Gastroesophageal sphincter (tissue), 4 donors: ENCODE measurements around the gene PCMTD2. TPM values are rescaled to one million over a fixed set of nuclear protein-coding genes. Genes with fewer than 3 reads are reported as not detected.

Experiments
- ATAC-seq: fragments of 150-250 bp; one replicate; pipeline ENCODE4 v1.9.1; 2016; ENCODE audit warnings: mild to moderate bottlenecking, moderate library complexity
- H3K27ac ChIP-seq, 4 donors: fragments of 200-600 bp; sonication (generic) in 3 of 4; 1 replicate in 3 of 4; 2 replicates in 1 of 4; pipeline ENCODE4 v1.5.1; 2016 to 2019
- H3K27me3 ChIP-seq: fragments of 200-600 bp; sonication (generic); one replicate; pipeline ENCODE4 v1.5.1; 2019
- H3K36me3 ChIP-seq, 2 donors: fragments of 200-600 bp; sonication (generic); one replicate each; pipeline ENCODE4 v1.5.1; 2019; ENCODE audit warnings: control low read depth in 1 of 2
- H3K4me1 ChIP-seq, 3 donors: fragments of 200-600 bp; sonication (generic); 1 replicate in 2 of 3; 2 replicates in 1 of 3; pipeline ENCODE4 v1.5.1; 2016 to 2019; ENCODE audit warnings: control low read depth in 2 of 3
- H3K4me3 ChIP-seq, 2 donors: fragments of 200-600 bp; sonication (generic); one replicate each; pipeline ENCODE4 v1.5.1; 2019; ENCODE audit warnings: mild to moderate bottlenecking in 1 of 2, moderate library complexity in 1 of 2
- H3K9me3 ChIP-seq, 3 donors: fragments of 200-600 bp; sonication (generic); one replicate each; pipeline ENCODE4 v1.5.1; 2017 to 2019; ENCODE audit warnings: control low read depth in 2 of 3
- EP300 ChIP-seq: sonication (generic); formaldehyde crosslinking; IDR thresholded peaks from one replicate; pipeline ENCODE4 v1.6.1; 2017; ENCODE audit warnings: antibody characterized with exemption, mild to moderate bottlenecking
- POLR2A ChIP-seq, 2 donors: fragments of 450-650 bp; IDR thresholded peaks; one replicate each; pipeline ENCODE4 v1.6.1; 2017; ENCODE audit warnings: antibody characterized with exemption in 2 of 2, mild to moderate bottlenecking in 2 of 2, moderate library complexity in 1 of 2
- POLR2AphosphoS5 ChIP-seq: sonication (generic); formaldehyde crosslinking; IDR thresholded peaks from one replicate; pipeline ENCODE4 v1.6.1; 2017; ENCODE audit warnings: antibody characterized with exemption
- WGBS, 2 donors: methylation state at CpG; one replicate each; pipeline ENCODE4 v1.1.5; 2018; ENCODE audit warnings: low coverage in 1 of 2; 5-methylcytosine and 5-hydroxymethylcytosine counted together
- total RNA-seq, 4 donors: library from RNA; depleted of rRNA; stranded (reverse); fragments of >200 nt; gene quantifications; one replicate each; pipeline ENCODE4 v1.1.0, GENCODE V29; 2016
- TF ChIP-seq, protein P1 (sequence below), 4 experiments: fragments of 200-600 bp in 2 of 4; fragments of 450-650 bp in 2 of 4; sonication (generic) in 1 of 4; IDR thresholded peaks; one replicate each; pipeline ENCODE4 v1.5.1; 2017 to 2019; ENCODE audit warnings: antibody characterized with exemption in 4 of 4, mild to moderate bottlenecking in 2 of 4, moderate library complexity in 2 of 4

The PCMTD2 gene
- total RNA-seq, 4 donors from 2014 or later: 46.0 to 70.0 (median 48.1) TPM

DNA sequence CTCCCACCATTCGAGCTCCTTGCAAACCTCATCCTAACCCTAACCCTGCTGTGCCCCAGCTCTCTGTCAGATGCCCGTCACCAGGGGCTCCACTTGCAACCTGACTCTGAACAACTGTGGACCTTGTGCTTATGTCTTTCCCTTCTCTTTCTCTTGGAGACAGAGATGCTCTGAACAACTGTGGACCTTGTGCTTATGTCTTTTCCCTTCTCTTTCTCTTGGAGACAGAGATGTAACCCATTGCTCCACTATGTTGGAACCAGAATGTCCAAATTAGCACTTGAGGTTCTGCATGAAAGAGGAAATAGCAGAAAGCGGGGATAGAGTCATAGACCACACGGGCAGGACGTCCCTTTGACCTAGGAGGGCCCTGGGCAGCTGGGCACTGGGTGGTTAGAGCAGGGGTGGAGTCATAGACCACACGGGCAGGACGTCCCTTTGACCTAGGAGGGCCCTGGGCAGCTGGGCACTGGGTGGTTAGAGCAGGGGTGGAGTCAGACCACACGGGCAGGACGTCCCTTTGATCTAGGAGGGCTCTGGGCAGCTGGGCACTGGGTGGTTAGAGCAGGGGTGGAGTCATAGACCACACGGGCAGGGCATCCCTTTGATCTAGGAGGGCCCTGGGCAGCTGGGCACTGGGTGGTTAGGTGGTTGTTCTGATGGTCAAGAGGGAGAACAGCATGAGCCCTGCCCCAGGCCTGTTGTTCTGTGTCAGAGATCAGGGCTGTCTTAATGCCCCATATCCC, 22.2 kb downstream of the PCMTD2 start:
- 79 to 86% methylated on average over 5 to 8 of the region's 10 CpGs for WGBS, 2 donors
- Histone ChIP-seq H3K9me3 (no peaks in the 10 kb centered on the region), H3K27me3 (no peaks in the 10 kb centered on the region), H3K36me3 (peaks cover 0 to 31% of the 10 kb centered on the region in 2 donors), H3K4me1 (no peaks in the 10 kb centered on the region), H3K27ac (no peak overlapping the region), H3K4me3 (no peak overlapping the region)
- no peak for TF ChIP-seq POLR2A (IDR thresholded peaks at IDR 0.05)
- no peak for TF ChIP-seq EP300
- TF ChIP-seq POLR2AphosphoS5: no peak
- TF ChIP-seq, protein P1, sequence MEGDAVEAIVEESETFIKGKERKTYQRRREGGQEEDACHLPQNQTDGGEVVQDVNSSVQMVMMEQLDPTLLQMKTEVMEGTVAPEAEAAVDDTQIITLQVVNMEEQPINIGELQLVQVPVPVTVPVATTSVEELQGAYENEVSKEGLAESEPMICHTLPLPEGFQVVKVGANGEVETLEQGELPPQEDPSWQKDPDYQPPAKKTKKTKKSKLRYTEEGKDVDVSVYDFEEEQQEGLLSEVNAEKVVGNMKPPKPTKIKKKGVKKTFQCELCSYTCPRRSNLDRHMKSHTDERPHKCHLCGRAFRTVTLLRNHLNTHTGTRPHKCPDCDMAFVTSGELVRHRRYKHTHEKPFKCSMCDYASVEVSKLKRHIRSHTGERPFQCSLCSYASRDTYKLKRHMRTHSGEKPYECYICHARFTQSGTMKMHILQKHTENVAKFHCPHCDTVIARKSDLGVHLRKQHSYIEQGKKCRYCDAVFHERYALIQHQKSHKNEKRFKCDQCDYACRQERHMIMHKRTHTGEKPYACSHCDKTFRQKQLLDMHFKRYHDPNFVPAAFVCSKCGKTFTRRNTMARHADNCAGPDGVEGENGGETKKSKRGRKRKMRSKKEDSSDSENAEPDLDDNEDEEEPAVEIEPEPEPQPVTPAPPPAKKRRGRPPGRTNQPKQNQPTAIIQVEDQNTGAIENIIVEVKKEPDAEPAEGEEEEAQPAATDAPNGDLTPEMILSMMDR (IDR thresholded peaks at IDR 0.05): no peak
- no peak for ATAC-seq

- no peak for ATAC-seq
- WGBS, 2 donors: no CpG with 5 or more reads among the region's 4 CpGs
- Histone ChIP-seq H3K9me3 (no peaks in the 10 kb centered on the region), H3K36me3 (peaks cover 0 to 25% of the 10 kb centered on the region in 2 donors), H3K27ac (no peak overlapping the region), H3K4me1 (no peaks in the 10 kb centered on the region), H3K27me3 (no peaks in the 10 kb centered on the region), H3K4me3 (no peak overlapping the region)
- no peak for TF ChIP-seq POLR2AphosphoS5
- no peak for TF ChIP-seq EP300
- TF ChIP-seq, protein P1 (IDR thresholded peaks at IDR 0.05): no peak
- no peak for TF ChIP-seq POLR2A (IDR thresholded peaks at IDR 0.05)
These were observed 22.8 kb downstream of the PCMTD2 start for GRCh38 chr20:64278317-64278681.

DNA sequence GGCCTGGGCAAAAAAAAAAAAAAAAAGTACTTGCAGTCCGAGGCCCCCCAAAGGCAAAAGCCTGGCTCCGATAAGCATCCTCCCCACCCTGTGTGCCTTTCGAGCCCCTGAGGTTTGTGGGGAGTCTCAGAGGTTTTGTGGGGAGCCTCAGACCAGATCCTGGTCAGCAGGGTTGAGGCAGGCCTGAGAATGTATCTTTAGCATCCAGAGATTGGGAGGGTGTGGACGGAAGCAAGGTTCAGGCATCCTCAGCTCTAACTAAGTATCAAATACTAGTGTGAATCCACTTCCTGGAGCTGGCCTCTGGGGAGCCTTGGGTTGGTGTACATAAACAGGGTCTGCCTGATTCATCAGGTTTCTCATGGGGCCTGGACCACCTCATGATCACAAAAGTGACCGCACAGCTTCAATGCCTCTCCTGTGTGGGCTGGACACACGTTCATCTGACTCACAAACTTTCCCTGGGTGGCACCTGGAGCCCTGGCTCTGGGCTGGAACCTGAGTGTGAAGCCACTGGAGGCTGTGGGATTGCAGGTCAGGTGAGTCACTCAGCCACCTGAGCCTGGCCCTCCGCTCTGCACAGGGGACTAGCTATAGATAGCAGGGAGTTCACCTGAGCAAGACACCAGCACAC, 24.4 kb downstream of the PCMTD2 start:
- H3K4me1 ChIP-seq: no peaks in the 10 kb centered on the region
- TF ChIP-seq POLR2A (IDR thresholded peaks at IDR 0.05) (no peak), EP300 (no peak), POLR2AphosphoS5 (no peak)
- TF ChIP-seq, protein P1 (IDR thresholded peaks at IDR 0.05): no peak

DNA sequence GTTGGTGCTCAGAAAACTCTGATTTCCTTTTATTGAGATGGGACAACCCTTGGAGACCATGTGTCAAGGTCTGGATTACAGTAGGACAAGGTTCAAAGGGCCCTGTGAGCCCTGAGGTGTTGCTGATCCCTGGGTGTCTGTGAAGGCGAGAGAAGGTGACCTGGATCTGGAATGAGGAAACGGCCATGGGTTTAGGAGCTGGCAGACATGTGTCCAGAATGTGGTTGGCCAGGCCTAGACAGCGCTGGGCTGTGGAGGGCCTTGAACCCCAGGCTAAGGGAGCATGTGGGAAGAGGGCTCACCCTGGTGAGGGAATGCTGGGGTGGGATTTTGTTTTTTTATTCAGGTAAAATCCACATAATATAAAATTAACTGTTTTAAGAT, 24.9 kb downstream of the PCMTD2 start:
- Histone ChIP-seq H3K9me3 (no peaks in the 10 kb centered on the region), H3K4me3 (no peak overlapping the region), H3K36me3 (peaks cover 0 to 11% of the 10 kb centered on the region in 2 donors), H3K27me3 (no peaks in the 10 kb centered on the region), H3K27ac (no peak overlapping the region), H3K4me1 (no peaks in the 10 kb centered on the region)
- TF ChIP-seq POLR2A (IDR thresholded peaks at IDR 0.05) (no peak), POLR2AphosphoS5 (no peak), EP300 (no peak)
- TF ChIP-seq, protein P1 (IDR thresholded peaks at IDR 0.05): no peak
- 88 to 89% methylated on average over 3 of the region's 3 CpGs for WGBS, 2 donors
- ATAC-seq: no peak

More for the DNA sequence above, 24.4 kb downstream of the PCMTD2 start:
- H3K4me3 ChIP-seq: no peak overlapping the region
- no peak for ATAC-seq
- no peaks in the 10 kb centered on the region for H3K27me3 ChIP-seq
- H3K36me3 ChIP-seq: peaks cover 0 to 11% of the 10 kb centered on the region in 2 donors
- H3K9me3 ChIP-seq: no peaks in the 10 kb centered on the region
- no peak overlapping the region for H3K27ac ChIP-seq
- 90% methylated on average over 4 of the region's 7 CpGs; no CpG with 5 or more reads in 1 of the 2 donors for WGBS, 2 donors

DNA sequence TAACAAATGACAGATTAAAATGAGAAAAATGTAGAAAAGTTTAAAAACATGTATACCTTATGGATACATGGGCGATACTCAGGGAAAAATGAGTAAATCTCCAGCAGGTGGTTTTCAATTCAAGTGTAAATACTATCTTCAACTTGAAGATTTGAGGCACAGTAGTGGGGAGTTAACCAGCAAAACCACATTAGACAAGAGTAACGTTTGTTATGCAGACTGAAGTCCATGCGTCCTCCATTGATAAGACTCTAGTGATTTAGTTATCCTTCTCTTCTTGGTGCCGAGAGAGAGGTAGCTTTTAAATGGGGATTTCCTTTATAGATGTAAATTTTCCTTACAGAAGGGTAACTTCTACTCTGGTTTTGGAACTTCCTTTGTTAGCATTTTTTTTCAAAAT, 28.1 kb downstream of the PCMTD2 start:
- H3K36me3 ChIP-seq: no peaks in the 10 kb centered on the region
- TF ChIP-seq POLR2AphosphoS5: no peak
- no peak for TF ChIP-seq EP300
- TF ChIP-seq, protein P1 (IDR thresholded peaks at IDR 0.05): no peak
- TF ChIP-seq POLR2A (IDR thresholded peaks at IDR 0.05): no peak
- 64 to 88% methylated on average over 4 of the region's 4 CpGs for WGBS, 2 donors
- no peak overlapping the region for H3K4me3 ChIP-seq
- H3K27me3 ChIP-seq: no peaks in the 10 kb centered on the region
- H3K9me3 ChIP-seq: no peaks in the 10 kb centered on the region
- H3K27ac ChIP-seq: no peak overlapping the region
- ATAC-seq: no peak
- H3K4me1 ChIP-seq: no peaks in the 10 kb centered on the region
